ENCODE measurements around the gene ERCC5. TPM values are rescaled to one million over a fixed set of nuclear protein-coding genes. Genes with fewer than 3 reads are reported as not detected.

ERCC5 gene
- total RNA-seq, 1 donor from 2014 or later: 48.9 TPM

GRCh38 chr13:102805680-102806079, 40.2 kb upstream of the ERCC5 start:
- H3K27me3 Mint-ChIP-seq (ENCODE audit: unreplicated experiment): no peaks in the 10 kb centered on the region
- H3K9me3 Mint-ChIP-seq (ENCODE audit: unreplicated experiment): no peaks in the 10 kb centered on the region
- no peak for DNase-seq (ENCODE audit: extremely low spot score, unreplicated experiment)
- H3K4me3 Mint-ChIP-seq (ENCODE audit: unreplicated experiment): no peak overlapping the region
- peaks cover 36% of the 10 kb centered on the region for H3K36me3 Mint-ChIP-seq (ENCODE audit: unreplicated experiment)
- no peak overlapping the region for H3K27ac Mint-ChIP-seq (ENCODE audit: unreplicated experiment)
- TF ChIP-seq, protein P1, sequence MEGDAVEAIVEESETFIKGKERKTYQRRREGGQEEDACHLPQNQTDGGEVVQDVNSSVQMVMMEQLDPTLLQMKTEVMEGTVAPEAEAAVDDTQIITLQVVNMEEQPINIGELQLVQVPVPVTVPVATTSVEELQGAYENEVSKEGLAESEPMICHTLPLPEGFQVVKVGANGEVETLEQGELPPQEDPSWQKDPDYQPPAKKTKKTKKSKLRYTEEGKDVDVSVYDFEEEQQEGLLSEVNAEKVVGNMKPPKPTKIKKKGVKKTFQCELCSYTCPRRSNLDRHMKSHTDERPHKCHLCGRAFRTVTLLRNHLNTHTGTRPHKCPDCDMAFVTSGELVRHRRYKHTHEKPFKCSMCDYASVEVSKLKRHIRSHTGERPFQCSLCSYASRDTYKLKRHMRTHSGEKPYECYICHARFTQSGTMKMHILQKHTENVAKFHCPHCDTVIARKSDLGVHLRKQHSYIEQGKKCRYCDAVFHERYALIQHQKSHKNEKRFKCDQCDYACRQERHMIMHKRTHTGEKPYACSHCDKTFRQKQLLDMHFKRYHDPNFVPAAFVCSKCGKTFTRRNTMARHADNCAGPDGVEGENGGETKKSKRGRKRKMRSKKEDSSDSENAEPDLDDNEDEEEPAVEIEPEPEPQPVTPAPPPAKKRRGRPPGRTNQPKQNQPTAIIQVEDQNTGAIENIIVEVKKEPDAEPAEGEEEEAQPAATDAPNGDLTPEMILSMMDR (IDR thresholded peaks at IDR 0.05): no peak
- H3K4me1 Mint-ChIP-seq (ENCODE audit: unreplicated experiment): peaks cover 21% of the 10 kb centered on the region

GRCh38 chr13:102807699-102808098, 38.1 kb upstream of the ERCC5 start:
- TF ChIP-seq, protein P1 (IDR thresholded peaks at IDR 0.05): no peak
- no peak overlapping the region for H3K4me3 Mint-ChIP-seq (ENCODE audit: unreplicated experiment)
- H3K27ac Mint-ChIP-seq (ENCODE audit: unreplicated experiment): no peak overlapping the region
- H3K4me1 Mint-ChIP-seq (ENCODE audit: unreplicated experiment): peaks cover 8% of the 10 kb centered on the region
- DNase-seq (ENCODE audit: extremely low spot score, unreplicated experiment): no peak
- peaks cover 3% of the 10 kb centered on the region for H3K9me3 Mint-ChIP-seq (ENCODE audit: unreplicated experiment)
- H3K27me3 Mint-ChIP-seq (ENCODE audit: unreplicated experiment): no peaks in the 10 kb centered on the region
- peaks cover 51% of the 10 kb centered on the region for H3K36me3 Mint-ChIP-seq (ENCODE audit: unreplicated experiment)

DNA sequence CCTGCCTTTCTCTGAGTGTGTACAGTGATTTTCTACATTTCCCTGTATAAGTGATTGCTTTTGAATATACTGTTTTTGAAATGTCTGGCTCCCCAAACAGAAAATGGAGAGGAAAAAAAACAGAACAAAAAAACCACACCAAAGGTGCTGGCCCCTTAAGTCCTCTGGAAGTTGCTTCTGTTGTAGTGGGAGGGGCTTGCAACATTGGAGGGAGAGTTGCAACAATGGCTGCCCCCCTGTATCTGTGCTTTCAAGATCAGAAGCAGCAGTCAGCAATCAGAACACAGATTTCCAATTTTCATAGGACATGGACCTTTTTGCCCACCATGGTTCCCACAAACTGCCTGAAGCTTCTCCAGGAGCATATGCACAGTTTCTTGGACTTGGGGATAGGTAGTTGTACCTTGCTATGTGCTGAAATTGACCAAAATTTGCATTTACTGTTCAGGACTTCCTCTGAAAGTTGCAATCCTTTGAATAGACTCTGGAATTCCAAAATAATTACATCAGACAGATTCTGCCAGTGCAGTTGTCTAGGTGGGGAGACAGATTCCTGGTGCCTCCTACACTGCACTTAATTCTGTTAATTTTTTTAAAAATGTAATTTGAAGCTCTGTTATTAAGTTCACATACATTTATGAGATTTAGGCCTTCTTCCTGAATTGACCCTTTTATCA, 33.1 kb upstream of the ERCC5 start:
- no peak for DNase-seq (ENCODE audit: extremely low spot score, unreplicated experiment)
- TF ChIP-seq, protein P1 (IDR thresholded peaks at IDR 0.05): no peak
- Mint-ChIP-seq H3K27ac (ENCODE audit: unreplicated experiment) (no peak overlapping the region), H3K9me3 (ENCODE audit: unreplicated experiment) (peaks cover 3% of the 10 kb centered on the region), H3K4me3 (ENCODE audit: unreplicated experiment) (no peak overlapping the region), H3K27me3 (ENCODE audit: unreplicated experiment) (no peaks in the 10 kb centered on the region), H3K4me1 (ENCODE audit: unreplicated experiment) (peaks cover 8% of the 10 kb centered on the region), H3K36me3 (ENCODE audit: unreplicated experiment) (peaks cover 45% of the 10 kb centered on the region)

GRCh38 chr13:102814025-102814607, 31.7 kb upstream of the ERCC5 start:
- Mint-ChIP-seq H3K27ac (ENCODE audit: unreplicated experiment) (no peak overlapping the region), H3K4me1 (ENCODE audit: unreplicated experiment) (peaks cover 8% of the 10 kb centered on the region), H3K4me3 (ENCODE audit: unreplicated experiment) (no peak overlapping the region), H3K36me3 (ENCODE audit: unreplicated experiment) (peaks cover 49% of the 10 kb centered on the region), H3K27me3 (ENCODE audit: unreplicated experiment) (no peaks in the 10 kb centered on the region), H3K9me3 (ENCODE audit: unreplicated experiment) (peaks cover 3% of the 10 kb centered on the region)
- DNase-seq (ENCODE audit: extremely low spot score, unreplicated experiment): no peak
- TF ChIP-seq, protein P1 (IDR thresholded peaks at IDR 0.05): no peak

DNA sequence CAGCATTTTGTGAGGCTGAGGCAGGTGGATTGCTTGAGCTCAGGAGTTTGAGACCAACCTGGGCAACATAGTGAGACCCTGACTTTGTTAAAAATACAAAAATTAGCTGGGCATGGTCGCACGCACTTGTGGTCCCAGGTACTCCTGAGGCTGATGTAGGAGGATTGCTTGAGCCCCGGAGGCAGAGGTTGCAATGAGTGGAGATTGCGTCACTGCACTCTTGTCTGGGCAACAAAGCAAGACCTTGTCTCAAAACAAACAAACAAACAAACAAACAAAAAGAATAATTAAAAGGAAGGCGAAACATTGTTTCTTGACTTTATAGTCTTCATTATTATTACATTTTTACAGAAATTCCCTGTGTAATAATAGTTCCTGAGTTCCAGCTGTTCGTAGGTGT, 31.0 kb upstream of the ERCC5 start:
- no peak for DNase-seq (ENCODE audit: extremely low spot score, unreplicated experiment)
- Mint-ChIP-seq H3K27me3 (ENCODE audit: unreplicated experiment) (no peaks in the 10 kb centered on the region), H3K9me3 (ENCODE audit: unreplicated experiment) (peaks cover 3% of the 10 kb centered on the region), H3K36me3 (ENCODE audit: unreplicated experiment) (peaks cover 50% of the 10 kb centered on the region), H3K4me3 (ENCODE audit: unreplicated experiment) (no peak overlapping the region), H3K4me1 (ENCODE audit: unreplicated experiment) (peaks cover 8% of the 10 kb centered on the region), H3K27ac (ENCODE audit: unreplicated experiment) (peak overlapping the region; percentile 62)
- TF ChIP-seq, protein P1 (IDR thresholded peaks at IDR 0.05): no peak
